HepG2 (cell line): Measurements from ENCODE around the gene FAM168A. TPM values are rescaled to one million over a fixed set of nuclear protein-coding genes. Genes with fewer than 3 reads are reported as not detected.

Source experiments
- ARID2 ChIP-seq: sonication (generic); formaldehyde crosslinking; IDR thresholded peaks from 2 replicates; pipeline ENCODE4 v1.8.1; 2022; ENCODE audit warnings: mild to moderate bottlenecking, missing genetic modification reagents, borderline replicate concordance
- HMG20B ChIP-seq: conservative IDR thresholded peaks from 2 replicates; pipeline ENCODE4 v1.6.1; 2016; ENCODE audit warnings: missing genetic modification reagents, missing compliant biosample characterization
- ZNF264 ChIP-seq: sonication (generic); formaldehyde crosslinking; IDR thresholded peaks from 2 replicates; pipeline ENCODE4 v1.4.0; 2020; ENCODE audit warnings: missing genetic modification reagents
- ZNF407 ChIP-seq: sonication (generic); formaldehyde crosslinking; IDR thresholded peaks from one replicate; pipeline ENCODE4 v1.5.1; 2020; ENCODE audit warnings: mild to moderate bottlenecking, missing genetic modification reagents; ENCODE audit errors: not compliant biosample characterization
- polyA plus RNA-seq, 8 experiments: library from polyadenylated mRNA; depleted of rRNA in 3 of 8; stranded (reverse) in 7 of 8; unstranded in 1 of 8; fragments of >200 nt; fragmentation: Illumina TruSeq in 4 of 8; extraction: Trizol in 4 of 8; gene quantifications; 2 replicates each; pipeline versions ENCODE4 v1.2.1 to v1.2.3, GENCODE V29; 2011 to 2016; ENCODE audit warnings: low read depth in 4 of 8, missing spikeins in 1 of 8, mixed read lengths in 1 of 8; ENCODE audit not compliant: insufficient read depth in 1 of 8
- total RNA-seq, 5 experiments: library from RNA; depleted of rRNA; stranded (reverse); fragments of >200 nt; fragmentation: Illumina TruSeq; extraction: Trizol; gene quantifications; 2 replicates each; pipeline ENCODE4 v1.2.3, GENCODE V29; 2016; ENCODE audit warnings: low read depth in 1 of 5

FAM168A gene
- total and polyA plus RNA-seq, 2 of the 13 experiments (the other 11 are each of a cell fraction or from before 2014, with no cell fraction given): 13.9 to 15.8 TPM

- TF ChIP-seq ZNF407 (CRISPR knock-in tag) (no peak), ZNF264 (CRISPR knock-in tag) (no peak), ARID2 (no peak), HMG20B (no peak)
Measured at GRCh38 chr11:73380331-73380730, 217.6 kb downstream of the FAM168A start (continued).
